Measurements from ENCODE around the gene SLC24A5.

DNA sequence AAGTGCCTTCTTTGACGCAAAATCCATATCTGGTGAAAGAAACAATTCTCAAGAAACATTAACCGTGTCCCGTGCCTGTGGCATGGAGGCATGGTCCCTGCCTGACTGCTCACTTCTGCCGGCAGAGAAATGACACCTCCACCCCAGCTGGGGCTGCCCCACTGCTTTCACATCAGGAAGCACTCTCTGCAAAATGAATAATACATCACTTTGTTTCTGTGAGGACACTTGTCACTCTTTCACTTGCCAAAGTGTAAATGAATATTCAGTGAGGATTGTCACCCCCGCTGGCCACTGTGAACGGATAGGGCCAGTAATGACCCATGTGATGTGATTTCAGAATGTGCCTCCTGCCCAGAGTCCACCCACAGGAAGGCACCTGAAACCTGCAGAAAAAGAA lies 31.1 kb upstream of the SLC24A5 start:
- TF ChIP-seq, protein P1, sequence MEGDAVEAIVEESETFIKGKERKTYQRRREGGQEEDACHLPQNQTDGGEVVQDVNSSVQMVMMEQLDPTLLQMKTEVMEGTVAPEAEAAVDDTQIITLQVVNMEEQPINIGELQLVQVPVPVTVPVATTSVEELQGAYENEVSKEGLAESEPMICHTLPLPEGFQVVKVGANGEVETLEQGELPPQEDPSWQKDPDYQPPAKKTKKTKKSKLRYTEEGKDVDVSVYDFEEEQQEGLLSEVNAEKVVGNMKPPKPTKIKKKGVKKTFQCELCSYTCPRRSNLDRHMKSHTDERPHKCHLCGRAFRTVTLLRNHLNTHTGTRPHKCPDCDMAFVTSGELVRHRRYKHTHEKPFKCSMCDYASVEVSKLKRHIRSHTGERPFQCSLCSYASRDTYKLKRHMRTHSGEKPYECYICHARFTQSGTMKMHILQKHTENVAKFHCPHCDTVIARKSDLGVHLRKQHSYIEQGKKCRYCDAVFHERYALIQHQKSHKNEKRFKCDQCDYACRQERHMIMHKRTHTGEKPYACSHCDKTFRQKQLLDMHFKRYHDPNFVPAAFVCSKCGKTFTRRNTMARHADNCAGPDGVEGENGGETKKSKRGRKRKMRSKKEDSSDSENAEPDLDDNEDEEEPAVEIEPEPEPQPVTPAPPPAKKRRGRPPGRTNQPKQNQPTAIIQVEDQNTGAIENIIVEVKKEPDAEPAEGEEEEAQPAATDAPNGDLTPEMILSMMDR (IDR thresholded peaks at IDR 0.05), result no peak
- TF ChIP-seq POLR2A (IDR thresholded peaks at IDR 0.05), result no peak
- no peak for TF ChIP-seq POLR2AphosphoS5 (IDR thresholded peaks at IDR 0.05)
- TF ChIP-seq EP300 (IDR thresholded peaks at IDR 0.05), result no peak
